Limb (tissue), 2 donors: ENCODE data around the gene FBXO31.

Experiments
- DNase-seq, 2 donors: peaks; one replicate each; pipeline ENCODE4 v3.0.0-alpha.2; 2016; ENCODE audit errors: extremely low spot score in 2 of 2

The FBXO31 gene

DNA sequence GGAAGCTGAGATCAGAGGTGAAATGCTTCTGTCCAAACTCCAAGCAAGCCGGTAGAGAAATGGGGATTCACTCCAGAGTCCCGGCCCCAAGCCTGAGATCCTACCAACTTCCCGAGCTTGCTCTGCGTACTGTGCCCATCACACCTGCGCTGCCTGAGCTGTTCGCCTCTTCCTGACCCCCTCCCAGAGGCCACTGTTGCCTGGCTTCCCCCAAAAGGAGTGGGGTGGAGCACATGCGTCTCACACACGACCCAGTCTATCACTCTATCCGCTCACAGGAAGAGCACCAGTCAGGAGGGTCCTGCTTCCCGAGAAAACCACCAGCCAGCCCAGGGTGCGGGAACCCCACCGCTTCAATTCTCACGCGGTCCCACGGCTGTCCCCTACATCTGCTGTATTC lies 52.9 kb downstream of the FBXO31 start:
- DNase-seq, result no peak

DNA sequence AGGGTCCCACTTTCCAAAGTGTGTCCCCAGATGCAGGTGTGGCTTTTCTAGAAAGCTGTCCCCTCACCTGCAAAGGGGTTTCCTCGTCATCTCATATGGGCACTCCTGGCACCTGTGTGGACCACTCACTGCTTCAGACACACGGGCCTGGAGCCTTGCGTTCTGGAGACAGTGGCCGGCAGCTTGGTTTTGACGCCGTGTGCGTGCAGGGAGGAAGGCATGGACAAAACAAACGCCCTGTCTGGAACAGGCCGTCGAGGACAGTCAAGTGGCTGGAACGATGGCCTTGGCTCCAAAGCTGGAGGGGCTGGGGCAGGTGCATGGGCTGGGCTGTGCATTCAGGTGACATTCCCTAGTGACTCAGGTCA lies 53.3 kb downstream of the FBXO31 start:
- no peak for DNase-seq

DNA sequence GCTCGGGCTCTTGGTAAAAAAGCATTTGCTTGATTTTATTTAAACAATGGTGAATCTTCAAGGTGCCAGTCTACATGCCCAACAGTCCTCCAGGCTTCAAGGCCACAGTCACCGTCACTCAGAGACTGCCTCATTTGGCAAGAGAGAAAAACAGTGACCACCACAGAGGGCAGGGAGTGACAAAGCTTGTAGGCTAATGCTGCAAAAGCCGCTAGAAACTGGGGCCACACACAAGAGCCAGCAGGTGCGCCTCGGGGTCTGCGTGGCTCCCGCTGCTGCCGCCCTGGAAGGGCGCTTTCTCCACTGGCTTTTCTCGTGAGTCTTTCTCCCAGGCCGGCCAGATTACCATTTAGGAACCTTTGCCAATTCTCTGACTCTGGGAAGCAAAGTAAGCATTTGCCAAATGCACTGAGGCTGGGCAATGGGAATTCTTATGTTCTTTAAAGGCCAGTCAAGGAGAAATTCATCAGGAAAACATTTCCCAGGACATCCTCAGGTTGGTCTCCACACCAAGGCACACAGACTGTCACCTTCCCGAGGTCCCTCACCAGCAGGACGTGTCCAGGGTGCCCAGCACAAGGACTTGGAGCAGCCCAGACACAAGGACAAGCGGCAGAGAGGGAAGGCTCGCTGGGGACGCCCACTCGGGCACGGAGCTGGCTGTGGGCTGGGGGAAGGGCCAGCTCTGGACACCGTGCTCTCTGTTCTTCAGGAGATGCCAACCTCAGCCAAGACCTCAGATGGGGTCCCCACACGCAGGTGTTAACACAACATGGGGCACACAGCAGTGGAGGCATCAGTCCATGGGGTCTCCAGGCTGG lies 53.9 kb downstream of the FBXO31 start:
- no peak for DNase-seq

DNA sequence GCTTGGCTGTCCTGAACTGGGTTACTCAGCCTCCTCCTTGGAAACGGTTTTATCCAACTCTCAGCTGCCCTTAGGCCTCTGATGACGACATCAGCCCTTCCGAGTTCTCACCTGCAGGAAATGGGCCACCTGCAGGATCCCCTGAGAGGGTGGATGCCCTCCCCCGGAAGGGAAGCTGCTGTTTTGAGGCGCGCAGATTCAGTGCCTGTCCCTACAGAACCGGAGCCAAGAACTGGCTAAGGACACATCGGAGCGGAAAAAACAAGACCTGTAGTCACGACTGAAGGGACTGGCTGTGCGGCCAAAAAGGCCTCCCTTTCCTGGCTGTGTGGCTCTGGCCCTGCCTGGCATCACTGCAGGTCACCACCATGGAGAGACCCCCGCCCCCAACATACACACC lies 54.7 kb downstream of the FBXO31 start:
- no peak for DNase-seq

DNA sequence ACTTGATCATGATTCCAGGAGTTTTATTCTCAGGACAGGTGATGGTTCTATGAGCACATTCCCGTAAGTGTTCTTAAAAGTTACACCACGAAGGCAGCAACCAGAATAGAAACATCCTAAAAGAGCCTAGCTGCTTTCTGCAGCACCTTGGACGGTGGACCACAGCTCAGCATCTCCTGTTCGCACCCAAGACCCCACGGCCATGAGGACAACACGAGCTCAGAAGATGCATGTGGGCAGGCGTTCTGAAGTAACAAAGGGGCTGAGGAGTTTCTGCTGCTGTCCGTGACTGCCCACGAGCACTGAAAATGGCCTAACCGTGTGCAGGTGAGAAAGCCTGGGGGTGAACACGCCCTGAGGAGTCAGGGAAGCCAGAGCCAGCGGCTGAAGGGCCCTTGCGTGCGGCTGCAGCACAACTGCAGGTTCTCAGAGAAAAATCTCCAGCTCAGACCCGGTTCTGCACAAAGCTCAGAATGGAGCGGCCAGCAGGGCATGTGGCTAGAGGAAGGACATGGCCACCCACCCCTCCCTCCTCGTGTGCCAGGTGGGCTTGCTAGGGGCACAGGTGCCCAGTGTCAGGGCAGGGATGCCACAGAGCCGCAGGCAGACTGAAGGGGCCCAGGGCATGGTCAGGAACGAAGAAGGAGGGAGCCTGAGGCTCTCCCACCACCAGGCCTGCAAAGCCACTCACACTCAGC lies 55.6 kb downstream of the FBXO31 start:
- DNase-seq, result no peak

DNA sequence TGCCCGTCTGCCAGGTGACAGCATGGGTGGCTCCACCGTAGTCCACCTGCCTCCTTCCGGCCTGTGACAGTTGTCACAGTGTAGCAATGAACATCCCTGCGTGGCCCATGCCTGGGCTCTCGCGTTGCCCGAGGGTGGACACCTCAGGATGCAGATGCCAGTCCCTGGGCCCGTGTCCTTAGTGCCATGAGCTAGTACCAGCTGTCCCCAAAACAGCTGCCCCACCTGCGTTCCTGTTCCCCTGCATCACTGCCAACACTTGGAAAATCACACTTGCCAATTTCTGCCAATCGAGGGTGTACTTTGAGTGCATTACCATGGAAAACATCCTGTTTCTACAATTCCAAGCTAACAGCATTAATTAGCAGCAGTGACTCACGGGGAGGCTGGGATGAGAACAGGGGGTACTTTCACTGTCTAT lies 57.4 kb downstream of the FBXO31 start:
- DNase-seq, result no peak

DNA sequence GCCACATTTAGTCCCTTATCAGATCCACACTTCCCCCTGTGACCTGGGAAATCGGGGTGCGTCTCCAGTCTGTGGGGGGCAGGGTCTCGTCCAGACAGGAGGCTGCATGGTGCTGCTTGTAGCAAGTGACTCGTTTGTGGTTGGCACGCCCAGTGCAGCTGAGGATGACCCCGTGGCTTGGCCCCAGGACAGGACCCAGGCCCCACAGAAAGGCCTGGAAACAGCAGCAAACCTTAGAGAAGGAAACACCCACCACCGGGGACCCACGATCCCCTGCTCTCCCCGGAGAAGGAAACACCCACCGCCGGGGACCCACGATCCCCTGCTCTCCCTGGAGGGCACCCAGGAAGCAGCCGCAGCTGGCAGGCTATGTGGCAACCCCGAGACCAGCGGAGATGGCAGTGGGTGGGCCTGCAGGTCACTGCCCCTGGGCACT lies 58.1 kb downstream of the FBXO31 start:
- no peak for DNase-seq

DNA sequence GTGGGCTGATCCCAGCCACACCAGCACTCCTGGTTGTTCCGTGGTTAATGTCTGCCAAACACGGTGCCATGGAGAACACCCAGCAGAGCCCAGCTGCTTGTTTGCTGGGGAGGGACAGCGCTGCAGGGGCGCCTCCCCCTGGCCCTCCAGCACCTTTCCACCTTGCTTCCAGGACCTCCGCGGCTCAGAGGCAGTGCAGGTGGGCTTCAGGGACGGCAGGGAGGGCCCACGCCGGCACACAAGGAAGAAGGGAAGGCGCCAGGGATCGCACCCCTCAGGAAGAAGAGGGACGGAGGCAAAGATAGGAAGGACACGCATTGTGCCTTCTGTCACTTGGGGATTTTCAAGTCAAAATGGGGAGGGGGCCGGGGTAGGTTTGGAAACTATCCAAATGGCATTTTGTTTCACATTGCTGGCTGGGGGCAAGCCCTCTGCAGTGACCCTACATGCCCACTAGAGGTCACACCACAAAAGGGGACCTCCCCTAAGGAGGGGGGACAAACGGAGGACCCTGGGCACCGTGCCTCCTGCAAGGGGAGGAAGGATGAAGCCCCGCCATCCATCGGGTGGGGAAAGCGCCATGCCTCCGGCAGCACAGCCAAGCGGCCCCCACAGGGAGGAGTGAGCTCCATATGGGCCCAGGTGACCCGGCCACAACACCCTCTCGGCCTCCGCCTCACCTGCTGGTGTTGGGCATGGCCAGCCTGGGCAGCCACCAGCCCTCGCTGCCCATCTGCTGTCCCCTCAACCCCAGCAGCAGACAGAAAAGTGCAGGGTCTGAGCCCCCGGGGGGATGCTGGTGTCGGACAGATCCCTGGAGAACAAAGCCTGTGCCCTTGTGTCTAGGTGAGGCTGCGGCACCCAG lies 58.9 kb downstream of the FBXO31 start:
- peak in 1 of 2 donors; percentile 66 for DNase-seq

DNA sequence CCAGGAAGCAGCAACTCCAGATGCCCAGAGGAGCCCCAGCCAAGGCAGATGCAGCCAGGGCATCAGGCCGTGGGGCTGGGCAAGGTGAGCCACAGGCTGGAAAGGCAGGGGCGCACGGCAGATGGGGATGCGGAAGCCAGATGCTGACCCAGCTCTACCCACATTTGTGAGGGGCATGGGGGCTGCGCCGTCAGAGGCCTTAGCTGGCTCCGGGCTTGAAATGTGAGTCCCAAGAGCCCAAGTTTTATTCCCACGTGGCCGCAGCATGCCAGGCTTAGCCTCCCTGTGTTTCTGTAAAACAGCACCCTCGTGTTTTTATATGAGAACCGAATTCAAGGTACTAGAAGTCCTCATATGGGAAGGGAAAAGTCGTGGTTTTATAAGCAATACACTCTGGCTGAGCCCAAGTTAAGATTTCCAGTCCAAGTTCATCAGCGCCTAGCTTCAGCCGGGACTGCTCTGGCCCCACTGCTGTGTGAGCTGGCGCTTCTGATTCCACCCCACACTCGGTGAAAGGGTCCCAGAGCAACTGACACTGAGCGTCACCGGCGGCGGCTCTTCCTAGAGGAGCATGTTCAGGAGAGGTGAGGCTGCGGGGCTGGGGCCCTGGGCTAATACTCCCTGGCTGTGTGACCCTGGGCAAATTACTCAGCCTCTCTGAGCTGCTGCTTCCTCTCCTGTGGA lies 59.7 kb downstream of the FBXO31 start:
- no peak for DNase-seq

DNA sequence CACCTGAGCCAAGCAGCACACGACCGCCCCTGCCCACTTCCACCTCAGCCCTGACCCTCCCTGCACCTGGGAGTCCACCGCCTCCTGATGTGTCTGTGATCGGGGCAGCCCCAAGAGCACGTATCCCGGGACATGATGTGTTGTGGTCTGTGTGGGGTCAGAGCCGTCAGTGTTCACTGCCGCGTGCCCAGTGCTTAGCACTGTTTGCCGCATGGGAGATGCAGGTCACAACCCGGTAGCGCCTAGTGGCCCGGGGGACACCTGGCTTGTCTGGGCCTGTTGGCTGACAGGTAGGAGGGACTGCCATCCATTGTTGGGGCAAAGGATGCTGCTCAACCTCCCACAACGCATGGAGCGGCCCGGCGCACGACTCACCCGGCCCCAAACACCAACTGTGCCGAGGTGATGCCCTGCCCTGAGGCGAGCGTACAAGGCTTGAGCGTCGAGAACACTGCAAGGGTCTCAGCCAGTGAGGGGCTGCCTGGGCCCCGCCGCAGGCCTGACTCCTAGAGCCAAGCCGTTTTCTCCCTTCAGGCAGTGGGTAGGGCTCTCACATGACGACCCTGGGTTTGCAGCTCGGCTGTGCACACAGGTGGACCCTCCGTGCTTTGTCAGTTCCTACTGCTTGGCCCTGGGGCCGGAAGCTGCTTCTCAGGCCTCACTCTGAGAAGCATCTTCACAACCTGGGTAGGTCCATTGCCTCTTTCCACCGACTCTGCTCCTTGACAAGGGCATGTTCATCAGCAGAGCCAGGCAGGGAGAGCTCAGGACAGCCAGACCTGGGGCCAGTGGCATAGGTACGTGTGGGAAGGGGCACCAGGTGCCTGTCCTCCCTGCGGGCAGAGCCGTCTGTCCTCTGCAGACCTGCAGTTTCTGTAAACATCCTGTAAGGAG lies 60.5 kb downstream of the FBXO31 start:
- no peak for DNase-seq

DNA sequence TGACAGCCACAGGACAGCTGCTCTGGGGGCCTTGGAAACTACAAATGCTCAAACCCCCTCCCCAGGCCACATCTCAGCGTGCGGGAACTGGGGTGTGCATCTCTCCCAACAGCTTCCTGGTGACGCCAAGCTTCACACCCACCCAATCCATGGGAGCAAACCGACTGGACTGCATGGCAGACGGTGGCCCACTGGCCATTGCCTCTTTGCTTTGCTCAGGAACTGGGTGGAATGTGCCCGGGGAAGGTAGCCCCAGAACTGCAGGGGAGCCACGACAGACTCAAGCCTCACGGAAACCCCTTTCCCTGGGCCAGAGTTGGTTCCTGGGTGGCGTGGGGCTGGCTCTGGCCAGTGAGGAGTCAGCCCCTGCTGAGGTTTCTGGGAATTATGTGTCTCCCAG lies 61.2 kb downstream of the FBXO31 start:
- no peak for DNase-seq

DNA sequence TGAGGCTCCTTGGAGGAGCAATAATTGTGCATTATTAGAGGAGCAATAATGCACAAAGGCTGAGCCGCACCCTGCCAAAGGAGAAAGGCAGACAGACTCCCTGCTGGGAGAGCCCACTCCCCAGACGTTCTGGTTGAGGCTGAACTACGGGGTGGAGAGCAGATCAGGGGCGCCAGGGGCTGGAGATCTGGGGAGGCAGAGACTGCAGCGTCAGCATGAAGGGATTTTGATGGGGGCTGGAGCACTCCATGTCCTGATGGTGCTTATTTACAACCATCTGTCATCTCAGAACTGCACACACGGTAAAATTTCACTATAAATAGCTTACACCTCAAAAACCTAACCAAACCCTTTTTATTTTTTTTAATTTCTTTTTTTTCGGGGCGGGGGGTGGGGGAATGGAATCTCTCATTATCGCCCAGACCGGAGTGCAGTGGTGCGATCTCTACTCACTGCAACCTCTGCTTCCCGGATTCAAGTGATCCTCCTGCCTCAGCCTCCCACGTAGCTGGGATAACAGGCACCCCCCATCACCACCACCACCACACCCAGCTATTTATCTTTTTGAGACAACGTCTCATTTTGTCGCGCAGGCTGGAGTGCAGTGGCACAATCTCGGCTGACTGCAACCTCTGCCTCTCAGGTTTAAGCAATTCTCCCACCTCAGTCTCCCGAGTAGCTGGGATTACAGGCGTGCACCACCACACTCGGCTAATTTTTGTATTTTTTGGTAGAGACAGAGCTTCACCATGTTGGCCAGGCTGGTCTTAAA lies 62.1 kb downstream of the FBXO31 start:
- DNase-seq, result no peak

DNA sequence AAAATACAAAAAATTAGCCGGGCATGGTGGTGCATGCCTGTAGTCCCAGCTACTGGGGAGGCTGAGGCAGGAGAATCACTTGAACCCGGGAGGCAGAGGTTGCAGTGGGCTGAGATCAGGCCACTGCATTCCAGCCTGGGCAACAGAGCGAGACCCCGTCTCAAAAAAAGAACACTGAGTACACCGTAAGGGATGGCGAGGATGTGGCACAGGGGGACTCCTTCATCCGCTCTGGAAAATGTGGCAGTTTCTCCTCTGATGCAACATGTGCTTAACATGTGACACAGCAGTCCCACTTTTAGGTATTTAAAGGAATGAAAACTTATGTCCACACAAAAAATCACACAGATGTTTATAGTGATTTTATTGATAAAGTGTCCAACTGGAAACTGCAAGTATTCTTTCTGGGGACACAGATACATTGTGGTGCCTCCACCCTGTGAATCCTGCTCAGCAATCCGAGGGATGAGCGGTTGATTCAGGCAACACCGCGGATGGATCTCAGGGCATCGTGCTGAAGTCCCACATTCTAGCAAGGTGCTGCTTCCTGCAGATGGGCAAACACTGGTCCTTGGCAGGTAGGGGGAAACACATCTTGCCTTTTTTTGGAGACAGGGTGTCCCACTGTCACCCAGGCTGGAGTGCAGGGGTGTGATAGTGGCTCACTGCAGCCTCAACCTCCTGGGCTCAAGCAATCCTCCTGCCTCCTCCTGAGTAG lies 62.9 kb downstream of the FBXO31 start:
- DNase-seq, result no peak

DNA sequence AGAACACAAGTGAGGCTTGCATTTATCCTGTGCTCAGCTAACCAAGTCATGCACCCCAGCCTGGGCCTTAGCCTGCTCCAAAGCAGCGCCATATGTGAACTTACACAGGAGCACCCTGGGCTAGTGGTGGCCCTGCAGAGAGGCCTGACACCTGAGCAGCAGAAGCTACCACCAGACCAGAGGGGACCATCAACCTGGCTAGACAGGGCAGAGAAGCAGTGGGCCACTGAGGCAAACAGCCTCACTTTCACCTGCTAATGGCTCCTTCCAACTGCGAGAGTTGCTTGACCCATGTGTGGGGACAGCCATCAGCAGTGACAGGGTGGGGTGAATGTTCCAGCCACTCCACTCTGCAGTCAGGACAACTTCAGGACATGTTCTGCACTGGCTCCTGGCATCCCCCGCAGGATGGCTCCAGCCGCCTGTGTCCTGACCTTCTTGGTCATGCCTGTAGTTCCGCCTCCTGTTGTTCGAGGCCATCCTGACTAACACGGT lies 63.5 kb downstream of the FBXO31 start:
- DNase-seq, result no peak

DNA sequence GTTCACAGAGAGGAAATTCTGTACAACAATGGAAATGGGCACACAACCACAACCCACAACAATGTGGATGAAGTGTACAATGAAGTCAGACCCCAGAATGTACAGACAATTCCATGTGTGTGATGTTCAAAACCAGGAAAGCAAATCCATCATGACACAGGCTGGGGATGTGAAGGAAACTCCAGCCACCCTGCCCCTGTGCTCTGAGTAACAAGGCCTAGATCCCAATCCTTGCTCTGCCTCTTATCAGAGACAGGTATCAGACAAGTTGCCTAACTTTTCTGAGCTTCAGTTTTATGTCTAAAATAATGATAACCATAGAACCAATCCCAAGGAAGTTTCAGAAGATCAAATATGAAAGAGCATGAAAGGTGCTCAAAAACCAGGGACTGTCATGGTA lies 64.6 kb downstream of the FBXO31 start:
- DNase-seq, result no peak

DNA sequence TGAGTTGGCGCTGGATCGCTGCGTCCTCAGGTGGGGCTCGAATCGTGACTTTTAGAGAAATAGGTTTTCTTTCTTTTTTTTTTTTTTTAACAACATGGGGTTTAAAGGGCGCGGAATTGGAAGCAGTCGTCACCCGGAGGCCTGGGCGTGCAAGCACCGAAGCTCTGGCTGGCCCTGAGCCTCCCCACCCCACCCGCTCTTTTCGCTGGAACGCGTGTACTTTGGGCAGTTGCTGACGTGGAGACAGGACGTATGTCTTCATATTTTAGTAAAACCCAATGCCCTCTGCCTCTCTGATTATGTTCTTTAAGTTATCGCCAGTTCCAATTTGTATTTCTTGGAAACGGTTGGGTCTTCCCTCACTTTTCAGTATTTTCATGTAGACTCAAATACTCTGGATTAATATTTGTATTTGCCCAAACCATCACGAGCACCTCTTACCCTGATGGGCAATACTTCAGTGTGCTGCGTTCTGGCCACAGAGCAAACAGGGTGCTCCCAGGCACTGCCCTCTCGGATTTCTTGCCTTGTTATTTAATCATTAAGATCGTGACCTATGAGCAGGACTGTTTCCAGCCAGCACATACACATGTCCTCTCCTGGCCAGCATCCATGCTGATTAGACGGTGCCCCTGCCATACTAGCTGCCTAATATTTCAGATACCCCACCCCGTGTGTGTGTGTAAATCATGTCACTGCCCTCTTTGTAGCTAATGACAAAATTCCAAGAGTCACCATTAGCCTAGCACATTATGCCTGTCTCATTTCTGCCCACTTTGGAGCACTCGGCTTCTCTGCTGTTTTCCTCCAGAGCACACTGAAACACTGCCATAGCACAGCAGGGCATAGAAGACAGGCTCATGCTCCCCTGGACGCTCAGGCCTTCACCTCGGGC lies 65.6 kb downstream of the FBXO31 start:
- DNase-seq, result peak; percentile 33 to 67

DNA sequence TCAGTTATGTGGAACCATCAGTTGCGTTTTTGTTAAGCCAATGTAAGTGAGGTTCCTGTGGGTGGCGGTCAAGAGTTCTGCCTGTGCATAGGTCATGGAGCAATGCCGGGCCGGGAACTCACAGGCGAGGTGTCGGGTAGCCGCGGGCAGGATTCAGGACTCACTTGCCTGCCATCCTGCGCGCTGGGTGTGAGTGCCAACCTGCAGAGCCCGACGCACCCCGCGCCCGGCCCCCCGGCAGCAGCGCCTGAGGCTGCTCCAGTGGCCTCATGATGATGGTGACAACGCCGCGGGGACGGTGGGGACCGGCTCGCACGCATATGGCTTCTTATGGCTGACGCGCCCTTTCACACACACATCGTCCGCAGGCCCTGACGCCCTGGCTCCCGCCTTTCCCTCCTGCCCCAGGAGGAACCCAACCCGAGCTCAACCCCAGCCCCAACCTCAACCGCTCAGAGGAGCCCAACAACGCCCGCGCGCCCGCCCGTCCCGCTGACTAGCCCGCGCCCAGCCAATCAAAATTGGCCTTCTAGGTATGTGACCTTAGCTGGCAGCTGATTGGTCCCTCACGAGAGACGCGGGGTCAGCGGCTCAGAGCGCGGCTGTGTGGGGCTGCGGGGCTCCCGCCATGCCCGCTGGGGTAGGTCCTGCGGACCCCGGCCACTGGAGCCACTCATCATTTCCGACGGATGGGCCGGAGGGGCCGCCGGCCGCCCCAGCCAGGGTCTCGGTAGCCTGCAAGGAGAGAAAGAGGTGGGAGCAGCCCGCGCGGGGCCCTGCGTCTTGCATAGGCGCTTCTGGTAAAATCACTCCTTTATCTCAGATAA lies 66.4 kb downstream of the FBXO31 start, which contains the start of gene C16orf95:
TSS of gene C16orf95 (minus strand) at position 470 of the 827 bp plus-strand sequence. CDS start at position 320, 150 bp downstream.
- DNase-seq, result peak; percentile 94 to 99
